Measurements from ENCODE around the gene SCAF1. TPM values are rescaled to one million over a fixed set of nuclear protein-coding genes. Genes with fewer than 3 reads are reported as not detected.

The SCAF1 gene
- total RNA-seq, 1 experiment from 2014 or later: 83.4 TPM

- H3K9me3 Mint-ChIP-seq (ENCODE audit: unreplicated experiment): no peaks in the 10 kb centered on the region
- H3K36me3 ChIP-seq (ENCODE audit: control insufficient read depth, insufficient read depth, low read length): peaks cover 8% of the 10 kb centered on the region
- intact Hi-C loops (cut with micrococcal nuclease; ENCODE audit: unreplicated experiment): no loop called here
Observed at GRCh38 chr19:49601482-49602038, 40.4 kb upstream of the SCAF1 start.

GRCh38 chr19:49602806-49603205 is 39.2 kb upstream of the SCAF1 start:
- no peaks in the 10 kb centered on the region for H3K9me3 ChIP-seq
- BruUV-seq (replicated peaks): no TSS peak
- no peaks in the 10 kb centered on the region for H3K4me1 ChIP-seq
- H3K27ac Mint-ChIP-seq (ENCODE audit: unreplicated experiment): no peak overlapping the region
- no peaks in the 10 kb centered on the region for H3K27me3 ChIP-seq (replicated peaks; ENCODE audit: control insufficient read depth, insufficient read depth, low read length)
- no peak for TF ChIP-seq CTCF (IDR thresholded peaks at IDR 0.05; ENCODE audit: insufficient read depth in 1 of 2, low read depth in 1 of 2, low read length in 1 of 2, severe bottlenecking in 1 of 2, unreplicated experiment in 1 of 2)
- peaks cover 81% of the 10 kb centered on the region for H3K36me3 Mint-ChIP-seq (ENCODE audit: insufficient read depth, unreplicated experiment)
- H3K4me3 ChIP-seq (ENCODE audit: low read depth, low read length): no peak overlapping the region
- no peaks in the 10 kb centered on the region for H3K4me1 Mint-ChIP-seq (ENCODE audit: low read depth, unreplicated experiment)
- no peak for DNase-seq
- intact Hi-C loops (cut with micrococcal nuclease; ENCODE audit: unreplicated experiment): no loop called here
- H3K27me3 Mint-ChIP-seq (ENCODE audit: insufficient read depth, unreplicated experiment): no peaks in the 10 kb centered on the region
- ChIA-PET POLR2A (no interaction called here), CTCF (no interaction called here)
- peaks cover 8% of the 10 kb centered on the region for H3K36me3 ChIP-seq (ENCODE audit: control insufficient read depth, insufficient read depth, low read length)
- no peaks in the 10 kb centered on the region for H3K9me3 Mint-ChIP-seq (ENCODE audit: unreplicated experiment)
- no peak overlapping the region for H3K4me3 Mint-ChIP-seq (ENCODE audit: unreplicated experiment)

More at GRCh38 chr19:49601482-49602038, 40.4 kb upstream of the SCAF1 start:
- no peaks in the 10 kb centered on the region for H3K4me1 ChIP-seq
- no TSS peak for BruUV-seq (replicated peaks)
- peaks cover 80% of the 10 kb centered on the region for H3K36me3 Mint-ChIP-seq (ENCODE audit: insufficient read depth, unreplicated experiment)
- no peaks in the 10 kb centered on the region for H3K9me3 ChIP-seq
- H3K27me3 Mint-ChIP-seq (ENCODE audit: insufficient read depth, unreplicated experiment): no peaks in the 10 kb centered on the region
- no peak overlapping the region for H3K4me3 Mint-ChIP-seq (ENCODE audit: unreplicated experiment)
- H3K4me1 Mint-ChIP-seq (ENCODE audit: low read depth, unreplicated experiment): no peaks in the 10 kb centered on the region
- POLR2A ChIA-PET: no interaction called here
- no peak overlapping the region for H3K4me3 ChIP-seq (ENCODE audit: low read depth, low read length)
- TF ChIP-seq CTCF (IDR thresholded peaks at IDR 0.05; ENCODE audit: insufficient read depth in 1 of 2, low read depth in 1 of 2, low read length in 1 of 2, severe bottlenecking in 1 of 2, unreplicated experiment in 1 of 2): no peak
- H3K27ac Mint-ChIP-seq (ENCODE audit: unreplicated experiment): no peak overlapping the region
- no peak for DNase-seq
- H3K27me3 ChIP-seq (replicated peaks; ENCODE audit: control insufficient read depth, insufficient read depth, low read length): no peaks in the 10 kb centered on the region
- CTCF ChIA-PET: interaction anchor here (0.7 kb wide), 1 partner anchor 39 kb away, joined by 3 read pairs; no protein-coding TSS in a partner anchor

- Mint-ChIP-seq H3K4me1 (ENCODE audit: low read depth, unreplicated experiment) (no peaks in the 10 kb centered on the region), H3K4me3 (ENCODE audit: unreplicated experiment) (no peak overlapping the region), H3K9me3 (ENCODE audit: unreplicated experiment) (no peaks in the 10 kb centered on the region), H3K27me3 (ENCODE audit: insufficient read depth, unreplicated experiment) (no peaks in the 10 kb centered on the region), H3K27ac (ENCODE audit: unreplicated experiment) (no peak overlapping the region), H3K36me3 (ENCODE audit: insufficient read depth, unreplicated experiment) (peaks cover 85% of the 10 kb centered on the region)
- ChIA-PET CTCF (no interaction called here), POLR2A (no interaction called here)
- Histone ChIP-seq H3K4me3 (ENCODE audit: low read depth, low read length) (no peak overlapping the region), H3K36me3 (ENCODE audit: control insufficient read depth, insufficient read depth, low read length) (peaks cover 7% of the 10 kb centered on the region), H3K4me1 (no peaks in the 10 kb centered on the region), H3K9me3 (no peaks in the 10 kb centered on the region), H3K27me3 (replicated peaks; ENCODE audit: control insufficient read depth, insufficient read depth, low read length) (no peaks in the 10 kb centered on the region)
- DNase-seq: no peak
- intact Hi-C loops (cut with micrococcal nuclease; ENCODE audit: unreplicated experiment): no loop called here
- TF ChIP-seq CTCF (IDR thresholded peaks at IDR 0.05; ENCODE audit: insufficient read depth in 1 of 2, low read depth in 1 of 2, low read length in 1 of 2, severe bottlenecking in 1 of 2, unreplicated experiment in 1 of 2): no peak
- BruUV-seq (replicated peaks): no TSS peak
Observed at GRCh38 chr19:49605605-49606004, 36.4 kb upstream of the SCAF1 start.

All from Caco-2 (cell line).